HG02885 (cell line): Measurements from ENCODE around the gene COA5.

Experiments used
- ATAC-seq: cut with Tn5 transposase; IDR thresholded peaks from one replicate; pipeline ENCODE4 v1.9.1; 2021; ENCODE audit warnings: mild to moderate bottlenecking; ENCODE audit not compliant: unreplicated experiment, poor library complexity

COA5 gene

GRCh38 chr2:98608116-98608961 lies at the start of gene COA5, which contains the start of gene UNC50:
TSS of gene COA5 (minus strand) at chr2:98608512. CDS start at chr2:98608405, 107 bp downstream.
TSS of gene UNC50 (plus strand) at chr2:98608589. CDS start at chr2:98609760, 1,171 bp downstream.
- peak; percentile 91 for ATAC-seq

DNA sequence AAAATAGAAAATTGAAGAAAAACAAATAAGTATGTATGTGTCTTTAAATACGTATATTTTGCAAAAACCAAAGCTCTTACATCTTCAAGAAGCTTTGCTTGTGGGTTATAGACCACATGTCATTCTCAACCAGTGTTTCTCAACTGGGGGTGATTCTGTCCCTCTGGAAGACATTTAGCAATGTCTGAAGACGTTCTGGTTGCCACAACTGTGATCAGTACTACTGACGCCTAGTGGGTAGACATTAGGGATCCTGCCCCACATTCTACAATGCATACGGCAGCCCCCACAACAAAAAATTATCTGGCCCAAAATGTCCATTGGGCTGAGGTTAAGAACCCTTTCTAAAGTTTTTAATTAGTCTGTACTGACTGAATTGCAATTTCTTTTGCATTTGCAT lies 48.5 kb upstream of the COA5 start:
- ATAC-seq: no peak

DNA sequence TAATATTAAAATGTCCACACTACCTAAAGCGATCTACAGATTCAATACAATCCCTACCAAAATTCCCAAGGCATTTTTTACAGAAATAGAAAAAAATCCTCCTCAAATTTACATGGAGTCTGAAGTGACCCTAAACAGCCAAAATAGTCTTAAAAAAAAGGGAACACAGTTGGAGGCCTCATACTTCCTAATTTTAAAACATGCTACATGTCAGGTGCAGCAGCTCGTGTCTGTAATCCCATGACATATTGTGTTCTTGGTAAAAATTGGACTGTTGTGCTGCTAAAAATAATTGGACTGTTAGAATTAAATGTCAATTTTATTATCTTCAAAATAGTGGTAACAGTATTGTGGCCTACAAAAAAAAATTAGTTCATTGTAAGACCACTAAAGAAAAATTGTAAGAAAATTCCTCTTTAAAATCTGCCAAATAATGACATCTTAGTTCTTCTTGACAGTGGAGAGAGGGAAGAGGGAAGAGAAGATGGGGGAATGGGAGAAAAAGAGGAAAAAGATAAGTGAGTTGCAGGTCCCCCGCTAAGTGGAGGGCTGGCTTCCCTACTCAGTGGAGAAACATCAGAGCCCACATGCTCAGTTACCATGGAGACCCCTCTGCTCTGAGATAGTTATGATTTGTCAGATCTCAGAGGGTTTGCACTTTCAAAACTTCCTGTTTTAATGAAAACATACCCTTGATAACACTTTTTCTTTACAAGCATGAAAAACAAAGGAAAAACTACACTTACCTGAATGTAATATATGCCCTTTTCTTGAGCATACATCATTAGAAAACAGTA lies 46.6 kb upstream of the COA5 start:
- ATAC-seq: no peak

- ATAC-seq: no peak
Measured at GRCh38 chr2:98650998-98651397, 42.7 kb upstream of the COA5 start.

GRCh38 chr2:98649992-98650375 lies 41.7 kb upstream of the COA5 start:
- no peak for ATAC-seq

GRCh38 chr2:98649135-98649991 lies 41.1 kb upstream of the COA5 start:
- ATAC-seq: peak; percentile 74

GRCh38 chr2:98648451-98648850 lies 40.1 kb upstream of the COA5 start:
- no peak for ATAC-seq

DNA sequence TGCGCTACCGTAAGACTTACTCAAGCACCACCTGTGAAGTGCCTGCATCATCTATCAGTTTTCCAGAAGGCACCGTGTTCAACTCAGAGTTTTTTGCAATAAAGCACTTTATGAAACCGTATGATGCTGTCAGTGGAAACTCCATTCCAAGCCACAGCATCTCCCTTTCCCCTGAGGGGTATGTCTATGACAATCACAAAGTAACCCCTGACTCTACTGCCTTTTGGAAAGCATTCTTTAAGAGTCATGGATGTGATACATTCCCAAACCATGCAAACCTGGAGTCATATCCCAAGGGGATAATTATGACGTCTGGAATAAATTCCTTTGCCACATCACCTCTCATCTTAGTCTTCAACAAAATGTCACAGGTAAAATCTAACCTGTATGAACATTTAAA lies 39.3 kb upstream of the COA5 start:
- ATAC-seq: no peak

DNA sequence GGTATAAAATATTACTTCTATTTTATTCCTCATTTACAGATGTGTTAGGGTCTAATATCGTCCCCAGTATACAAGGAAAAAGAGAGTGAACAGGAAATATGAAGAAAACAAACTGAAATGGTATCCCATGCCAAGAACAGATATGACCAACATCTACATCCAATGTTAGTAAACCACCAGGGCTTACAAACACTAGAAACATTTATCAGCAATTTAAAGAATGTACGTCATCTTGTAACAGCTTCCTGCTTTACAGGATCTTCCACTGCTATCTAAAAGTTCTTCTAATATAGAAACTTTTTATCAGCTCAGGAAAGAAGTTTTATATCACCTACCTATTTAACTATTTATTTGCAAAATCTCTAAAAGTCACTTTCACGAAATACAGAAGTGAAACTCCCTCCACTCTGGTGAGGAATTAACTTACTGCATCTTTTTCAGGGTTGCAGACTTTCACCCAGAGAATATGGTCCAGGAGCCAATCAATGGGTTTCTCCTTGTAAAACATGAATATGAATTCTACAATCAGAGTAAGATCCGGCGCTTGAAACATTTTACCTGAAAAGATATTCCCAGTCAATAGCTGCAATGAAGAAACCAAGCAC lies 35.3 kb upstream of the COA5 start:
- ATAC-seq: no peak

DNA sequence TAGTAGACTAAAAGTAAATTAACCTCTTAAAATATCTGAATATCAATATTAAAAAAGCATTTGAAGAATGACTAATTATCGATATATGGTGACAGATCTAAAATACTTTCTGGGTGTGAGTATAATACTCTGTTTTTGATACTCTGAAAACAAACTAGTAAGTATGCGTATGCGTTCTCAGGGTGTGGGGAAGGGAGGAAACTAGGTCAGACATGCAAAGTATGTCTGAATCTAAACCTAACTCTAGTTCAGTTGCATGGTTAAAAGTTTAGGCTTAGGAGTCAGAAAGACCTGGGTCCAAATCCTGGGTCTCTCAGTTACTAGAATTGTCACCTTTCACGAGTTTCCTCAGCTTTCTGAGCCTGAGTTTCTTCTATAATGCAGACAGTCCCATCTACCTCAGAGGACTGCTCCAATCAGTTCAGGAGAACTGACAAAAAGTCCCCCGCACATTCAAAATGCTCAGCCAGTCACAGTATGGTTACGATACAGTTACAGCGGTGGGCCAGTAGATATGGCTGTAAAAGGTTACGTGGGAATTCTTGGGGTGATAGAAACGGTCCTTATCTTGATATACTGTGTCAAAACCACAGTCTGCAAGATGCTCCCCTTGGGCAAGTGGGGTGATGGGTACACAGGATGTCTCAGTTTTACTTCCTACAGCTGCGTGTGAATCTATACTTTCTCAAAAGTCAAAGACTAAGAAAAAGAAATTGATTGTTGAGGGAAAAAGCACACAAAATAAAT lies 29.3 kb upstream of the COA5 start:
- ATAC-seq: peak; percentile 77

GRCh38 chr2:98634406-98635092 lies 26.2 kb upstream of the COA5 start:
- ATAC-seq: no peak

- ATAC-seq: no peak
Measured at GRCh38 chr2:98632351-98632750, 24.0 kb upstream of the COA5 start.

GRCh38 chr2:98623657-98624056 lies 15.3 kb upstream of the COA5 start:
- no peak for ATAC-seq

- no peak for ATAC-seq
Measured at GRCh38 chr2:98617149-98617548, 8.8 kb upstream of the COA5 start.

DNA sequence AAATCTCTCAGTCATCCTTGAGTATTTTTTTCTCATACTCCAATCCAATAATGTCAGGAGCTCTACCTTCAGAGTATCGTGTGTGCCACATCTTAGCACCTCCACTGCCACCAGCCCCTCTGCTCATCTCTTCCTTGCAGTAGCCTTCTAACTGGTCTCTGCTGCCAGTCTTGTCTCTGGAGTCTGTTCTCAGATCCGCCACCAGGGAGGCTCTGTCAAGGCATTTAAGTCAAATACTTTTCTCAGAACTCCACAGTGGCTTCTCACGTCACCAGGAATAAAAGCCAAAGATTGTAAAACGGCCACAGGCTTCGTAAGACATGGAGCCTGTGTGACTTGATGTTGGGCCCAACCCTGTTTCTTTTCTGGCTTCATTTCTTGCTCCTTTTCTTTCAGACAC lies 7.2 kb upstream of the COA5 start:
- ATAC-seq: no peak

- no peak for ATAC-seq
Measured at GRCh38 chr2:98614024-98614739, 5.9 kb upstream of the COA5 start.

DNA sequence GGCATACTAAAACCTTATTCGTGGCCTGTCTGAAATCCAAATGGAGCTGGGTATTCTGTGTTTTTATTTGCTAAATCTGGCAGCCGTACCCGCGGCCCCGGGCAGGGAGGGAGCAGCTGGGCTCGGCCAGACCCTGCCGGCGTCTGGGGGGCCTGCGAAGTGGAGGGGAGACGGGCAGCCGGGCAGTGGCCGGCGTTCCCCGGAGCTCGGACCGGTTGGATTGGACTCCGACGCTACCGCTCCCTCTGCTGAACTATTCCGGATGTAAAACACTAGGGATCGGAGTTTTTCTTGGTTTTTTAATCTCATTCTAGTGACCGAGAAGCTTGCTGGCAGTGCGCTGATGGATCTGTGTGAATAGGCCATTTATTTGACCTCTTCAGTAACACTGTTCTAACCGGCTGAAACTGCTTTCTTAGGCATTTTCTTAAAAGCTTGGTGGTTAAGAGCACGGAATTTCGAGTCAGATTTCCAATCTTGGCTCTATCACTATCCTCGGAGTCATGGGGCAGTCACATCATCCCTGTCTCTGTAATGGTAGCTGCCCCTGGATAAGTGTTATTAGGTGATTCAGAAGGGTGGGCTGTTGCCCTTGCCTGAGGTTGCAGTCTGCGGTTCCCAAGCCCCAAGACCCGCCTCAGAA lies 771 bp upstream of the COA5 start:
- peak; percentile 21 for ATAC-seq

DNA sequence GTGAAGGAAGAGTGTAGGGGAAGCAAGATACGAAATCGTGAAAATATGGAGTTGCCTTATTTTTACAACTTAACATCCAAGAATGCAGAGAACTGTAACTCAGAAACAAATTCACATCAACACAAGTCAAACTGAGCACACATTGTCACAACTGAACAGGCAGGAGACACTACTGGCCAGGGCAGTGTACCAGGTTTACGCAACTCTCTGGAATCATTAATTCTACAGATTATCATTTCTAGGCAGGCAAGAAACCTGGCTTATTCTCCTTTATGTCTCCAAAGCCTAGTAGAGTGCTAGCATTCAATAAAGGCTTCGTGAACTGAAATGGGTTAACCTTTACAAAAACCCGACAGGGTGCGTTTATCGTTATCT lies 584 bp downstream of the COA5 start:
- ATAC-seq: no peak
